T-helper 17 cell (primary cell): ENCODE data around the gene RAB30. TPM values are rescaled to one million over a fixed set of nuclear protein-coding genes. Genes with fewer than 3 reads are reported as not detected.

Source experiments
- ATAC-seq: fragments of 150-1000 bp; cut with Tn5 transposase; 2 replicates; pipeline ENCODE4 v1.10.0; 2021; ENCODE audit warnings: mild to moderate bottlenecking, moderate library complexity
- DNase-seq, 3 donors: peaks; one replicate each; pipeline versions ENCODE4 v3.0.0 to v3.0.0-alpha.2; 2020 to 2021
- H3K9me3 ChIP-seq: one replicate; pipeline ENCODE4 v1.7.0; 2013; ENCODE audit warnings: low read length, mild to moderate bottlenecking; ENCODE audit not compliant: control insufficient read depth, poor library complexity, severe bottlenecking
- H3K27ac Mint-ChIP-seq: one replicate; pipeline ENCODE4 v1.8.0; 2022; ENCODE audit warnings: mild to moderate bottlenecking, moderate library complexity, mixed read lengths
- H3K27me3 Mint-ChIP-seq: one replicate; pipeline ENCODE4 v1.8.0; 2022; ENCODE audit warnings: mixed read lengths
- H3K36me3 Mint-ChIP-seq: one replicate; pipeline ENCODE4 v1.8.0; 2022; ENCODE audit warnings: low read depth, mixed read lengths
- H3K4me1 Mint-ChIP-seq: one replicate; pipeline ENCODE4 v1.8.0; 2022; ENCODE audit warnings: mild to moderate bottlenecking, mixed read lengths
- H3K4me3 Mint-ChIP-seq: one replicate; pipeline ENCODE4 v1.8.0; 2022; ENCODE audit warnings: mild to moderate bottlenecking, moderate library complexity, mixed read lengths
- total RNA-seq, 4 donors: library from RNA in 2 of 4; stranded (reverse) in 2 of 4; gene quantifications; one replicate each; pipeline ENCODE4 v1.2.3 and lab custom pipeline; 2022 to 2026

RAB30 gene
- total RNA-seq, 2 donors from 2014 or later = 33.9 to 47.7 TPM

DNA sequence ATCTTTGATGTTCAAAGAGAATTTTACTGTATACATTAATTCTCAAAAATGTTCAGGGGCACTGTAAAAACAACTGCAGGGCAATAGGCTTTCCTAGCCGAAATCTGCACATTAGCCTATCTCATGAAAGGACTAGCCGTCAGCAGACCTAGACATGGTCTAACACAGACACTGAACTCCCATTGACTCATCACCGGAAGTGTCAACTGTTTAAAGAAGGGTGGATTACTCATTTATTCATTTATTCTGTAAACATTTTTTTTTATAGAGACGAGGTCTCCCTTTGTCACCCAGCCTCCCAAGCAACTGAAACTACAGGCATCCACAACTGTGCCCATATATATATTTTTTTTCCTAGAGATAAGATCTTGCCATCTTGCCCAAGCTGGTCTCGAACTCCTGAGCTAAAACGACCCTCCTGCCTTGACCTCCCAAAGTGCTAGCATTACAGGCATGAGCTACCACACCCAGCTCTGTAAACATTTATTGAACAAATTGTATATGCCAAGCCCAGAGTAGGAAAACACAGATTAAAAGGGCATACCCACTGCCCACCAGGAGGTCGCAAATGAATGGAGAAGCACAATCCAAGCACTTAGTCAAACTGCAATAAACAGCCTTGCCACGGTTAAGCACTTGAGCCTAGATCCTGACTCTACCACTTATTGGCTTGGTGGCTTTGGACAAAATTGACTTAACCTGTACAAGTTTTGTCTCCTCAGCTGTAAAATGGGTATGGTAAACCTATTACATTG is 26.6 kb downstream of the RAB30 start:
- H3K27me3 Mint-ChIP-seq = no peaks in the 10 kb centered on the region
- peaks cover 9% of the 10 kb centered on the region for H3K4me1 Mint-ChIP-seq
- ATAC-seq (peak; percentile 49), DNase-seq (no peak)
- H3K27ac Mint-ChIP-seq = peak overlapping the region; percentile 6
- H3K9me3 ChIP-seq = no peaks in the 10 kb centered on the region
- H3K4me3 Mint-ChIP-seq = peak overlapping the region; percentile 41
- H3K36me3 Mint-ChIP-seq = no peaks in the 10 kb centered on the region

DNA sequence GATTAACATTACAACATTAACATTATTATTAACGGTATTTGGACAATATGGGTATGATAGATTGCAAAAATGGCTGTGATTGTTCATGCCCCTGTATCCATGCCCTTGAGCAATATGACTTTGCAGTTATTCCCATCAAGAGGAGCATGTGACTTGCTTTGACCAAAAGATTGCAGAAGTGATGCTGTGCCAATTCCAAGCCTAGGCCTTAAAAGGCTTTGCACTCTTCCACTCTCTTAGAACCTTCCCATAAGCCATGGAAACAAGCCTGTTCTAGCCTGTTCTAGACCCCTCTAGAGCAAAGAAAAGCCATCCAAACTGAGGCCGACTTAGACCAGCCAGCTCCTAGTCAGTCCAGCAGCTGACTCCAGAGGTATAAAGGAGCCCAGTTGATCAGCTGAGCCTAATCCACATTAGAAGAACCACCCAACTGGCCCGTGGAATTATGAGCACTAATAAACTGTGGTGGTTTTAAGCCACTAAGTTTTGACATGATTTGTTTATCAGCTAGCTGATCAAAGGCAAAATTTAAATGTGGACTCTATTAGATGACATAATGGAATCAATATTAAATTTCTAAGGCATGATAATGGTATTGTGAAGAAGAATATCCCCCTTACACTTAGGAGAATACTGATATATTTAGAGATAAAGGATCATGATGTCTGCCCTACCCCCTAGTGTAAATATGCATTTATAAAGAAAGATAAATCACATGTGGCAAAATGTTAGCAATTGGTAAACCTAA is 28.6 kb downstream of the RAB30 start:
- Mint-ChIP-seq H3K27ac (no peak overlapping the region), H3K4me3 (no peak overlapping the region), H3K27me3 (no peaks in the 10 kb centered on the region), H3K4me1 (peaks cover 7% of the 10 kb centered on the region), H3K36me3 (no peaks in the 10 kb centered on the region)
- DNase-seq (no peak), ATAC-seq (no peak)
- H3K9me3 ChIP-seq = no peaks in the 10 kb centered on the region

DNA sequence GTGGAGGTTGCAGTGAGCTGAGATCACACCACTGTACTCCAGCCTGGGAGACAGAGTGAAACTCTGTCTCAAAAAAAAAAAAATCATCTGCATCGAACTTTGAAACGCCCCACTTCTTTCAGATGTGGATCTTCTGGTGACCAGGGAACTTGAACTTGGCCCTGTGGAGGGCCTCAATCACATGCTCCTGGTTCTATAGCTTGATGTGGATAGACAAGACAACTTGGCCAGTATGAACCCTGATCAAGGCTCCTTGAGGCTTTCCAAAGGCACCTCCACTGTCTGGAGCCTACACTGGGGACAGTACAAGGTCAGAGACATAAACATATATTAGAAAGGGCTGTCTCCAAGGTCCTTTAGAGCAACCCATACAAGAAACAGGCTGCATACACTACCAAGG is 30.6 kb downstream of the RAB30 start:
- no peak overlapping the region for H3K27ac Mint-ChIP-seq
- ATAC-seq (no peak), DNase-seq (no peak)
- H3K36me3 Mint-ChIP-seq = peaks cover 5% of the 10 kb centered on the region
- no peak overlapping the region for H3K4me3 Mint-ChIP-seq
- H3K9me3 ChIP-seq = no peaks in the 10 kb centered on the region
- no peaks in the 10 kb centered on the region for H3K27me3 Mint-ChIP-seq
- peaks cover 10% of the 10 kb centered on the region for H3K4me1 Mint-ChIP-seq

DNA sequence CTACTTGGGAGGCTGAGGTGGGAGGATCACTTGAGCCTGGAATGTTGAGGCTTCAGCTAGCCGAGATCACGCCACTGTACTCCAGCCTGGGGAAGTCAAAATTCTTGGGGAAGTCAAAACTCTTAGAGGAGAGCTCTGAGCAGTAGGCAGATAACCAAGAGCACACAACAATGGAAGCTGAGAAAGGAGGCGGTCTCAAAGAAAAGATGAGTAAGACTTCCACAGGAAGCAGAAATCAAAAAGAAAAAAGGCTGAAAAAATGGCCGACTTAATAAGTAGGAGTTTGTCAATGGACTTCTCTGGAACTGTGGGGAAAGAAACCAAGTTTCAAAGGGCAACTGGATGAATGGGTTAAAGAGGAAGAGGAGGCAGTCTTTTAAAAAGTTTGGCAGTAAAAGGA is 32.1 kb downstream of the RAB30 start:
- no peak for DNase-seq
- H3K4me1 Mint-ChIP-seq = peaks cover 12% of the 10 kb centered on the region
- no peaks in the 10 kb centered on the region for H3K27me3 Mint-ChIP-seq
- H3K27ac Mint-ChIP-seq = no peak overlapping the region
- peaks cover 5% of the 10 kb centered on the region for H3K36me3 Mint-ChIP-seq
- no peak overlapping the region for H3K4me3 Mint-ChIP-seq
- no peak for ATAC-seq
- no peaks in the 10 kb centered on the region for H3K9me3 ChIP-seq

DNA sequence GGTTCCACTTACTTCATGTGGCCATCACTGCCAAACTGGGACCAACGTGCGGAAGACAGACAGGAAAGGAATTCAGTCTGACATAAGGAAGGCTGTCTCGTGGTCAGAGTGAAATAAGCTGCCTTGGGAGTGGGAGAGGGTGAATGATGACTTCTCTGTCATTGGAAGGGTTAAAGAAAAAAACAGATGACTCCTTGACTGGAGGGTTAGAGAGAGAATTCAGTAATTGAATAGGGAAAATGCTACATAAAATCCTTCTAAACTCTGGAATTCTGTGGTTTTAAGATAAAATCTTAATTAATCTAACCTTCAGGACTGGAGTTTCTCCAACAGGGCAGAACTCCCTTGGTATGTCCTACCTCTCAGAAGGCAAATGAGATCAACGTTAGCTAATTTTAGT is 33.8 kb downstream of the RAB30 start:
- ATAC-seq = no peak
- no peak for DNase-seq
- no peak overlapping the region for H3K4me3 Mint-ChIP-seq
- peaks cover 17% of the 10 kb centered on the region for H3K4me1 Mint-ChIP-seq
- peaks cover 5% of the 10 kb centered on the region for H3K36me3 Mint-ChIP-seq
- H3K27ac Mint-ChIP-seq = no peak overlapping the region
- no peaks in the 10 kb centered on the region for H3K27me3 Mint-ChIP-seq
- no peaks in the 10 kb centered on the region for H3K9me3 ChIP-seq

DNA sequence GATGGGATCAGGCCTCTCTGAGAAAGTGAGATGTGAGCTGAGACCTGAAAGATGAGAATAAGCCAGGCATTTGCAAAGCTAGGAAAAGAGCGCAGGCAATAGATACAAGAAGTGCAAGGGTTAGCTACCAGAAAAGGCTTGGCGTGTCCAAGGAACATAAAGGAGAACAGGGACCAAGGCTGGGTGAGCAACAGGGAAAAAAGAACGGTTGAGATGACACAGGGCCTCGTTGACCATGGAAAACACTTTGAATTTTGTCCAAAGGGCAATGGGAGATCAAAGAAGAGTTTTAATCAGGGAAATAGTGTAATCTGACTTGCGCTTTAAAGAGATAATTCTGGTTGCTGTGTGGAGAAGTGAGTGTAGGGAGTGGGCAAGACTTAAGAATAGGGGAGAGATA is 35.0 kb downstream of the RAB30 start:
- no peaks in the 10 kb centered on the region for H3K9me3 ChIP-seq
- Mint-ChIP-seq H3K36me3 (peaks cover 5% of the 10 kb centered on the region), H3K4me3 (no peak overlapping the region), H3K27ac (no peak overlapping the region), H3K4me1 (peaks cover 17% of the 10 kb centered on the region), H3K27me3 (no peaks in the 10 kb centered on the region)
- DNase-seq (no peak), ATAC-seq (no peak)

DNA sequence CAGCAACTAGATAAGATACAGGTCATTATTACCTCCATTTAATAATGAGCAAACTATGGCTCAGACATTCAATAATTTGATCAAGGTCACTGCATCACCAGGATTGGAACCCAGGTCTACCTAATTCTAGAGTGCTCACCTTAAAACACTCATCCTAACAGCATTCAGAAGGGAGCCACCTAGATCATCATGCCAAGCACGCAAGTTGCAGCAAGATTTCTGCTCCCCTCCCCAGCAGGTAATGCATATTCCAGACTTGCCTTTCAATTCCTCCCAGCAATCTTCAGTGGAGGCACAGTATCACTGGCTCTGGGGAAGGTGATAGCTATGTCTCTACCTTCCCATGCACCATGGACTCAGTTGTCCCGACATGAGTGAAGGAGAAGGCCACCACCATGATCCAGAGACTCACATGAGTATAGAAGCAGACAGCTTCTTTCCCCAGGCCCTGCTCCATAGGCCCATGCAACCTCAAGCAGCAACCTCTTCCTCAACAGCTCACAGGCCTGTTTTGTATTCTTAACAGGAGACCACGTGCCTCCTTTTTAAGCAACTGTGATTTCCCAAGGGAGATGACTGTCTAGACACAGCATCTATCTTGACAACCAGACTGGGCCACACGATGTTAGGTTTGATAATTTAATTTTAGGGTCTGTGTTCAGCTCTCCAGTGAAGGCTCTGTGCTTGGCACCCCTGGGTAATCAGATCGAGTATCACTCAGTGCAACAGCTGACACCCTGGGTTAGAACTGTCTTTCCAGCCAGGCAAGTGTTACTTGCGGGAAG is 36.4 kb downstream of the RAB30 start:
- H3K27me3 Mint-ChIP-seq = no peaks in the 10 kb centered on the region
- H3K4me3 Mint-ChIP-seq = no peak overlapping the region
- H3K4me1 Mint-ChIP-seq = peaks cover 17% of the 10 kb centered on the region
- H3K9me3 ChIP-seq = no peaks in the 10 kb centered on the region
- H3K36me3 Mint-ChIP-seq = peaks cover 5% of the 10 kb centered on the region
- peak; percentile 40 for ATAC-seq
- H3K27ac Mint-ChIP-seq = no peak overlapping the region
- DNase-seq = no peak

DNA sequence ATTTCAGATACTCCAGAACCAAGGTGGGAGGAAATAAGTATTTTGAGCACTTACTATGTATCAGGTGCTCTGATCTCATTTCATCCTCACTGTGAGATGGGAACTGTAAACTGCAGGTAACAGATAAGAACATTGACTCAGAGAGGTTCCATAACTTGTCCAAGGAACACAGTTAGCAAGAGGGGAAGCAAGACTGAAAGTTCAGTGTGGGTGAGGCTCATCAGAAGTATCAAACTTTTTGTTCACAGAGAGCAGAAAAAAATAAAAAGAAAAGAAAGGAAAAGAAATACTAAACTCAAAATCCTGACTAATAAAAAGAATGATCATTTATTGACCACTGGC is 37.1 kb downstream of the RAB30 start:
- Mint-ChIP-seq H3K36me3 (peaks cover 5% of the 10 kb centered on the region), H3K27ac (no peak overlapping the region), H3K27me3 (no peaks in the 10 kb centered on the region), H3K4me1 (peaks cover 17% of the 10 kb centered on the region), H3K4me3 (no peak overlapping the region)
- DNase-seq = no peak
- H3K9me3 ChIP-seq = no peaks in the 10 kb centered on the region
- no peak for ATAC-seq

DNA sequence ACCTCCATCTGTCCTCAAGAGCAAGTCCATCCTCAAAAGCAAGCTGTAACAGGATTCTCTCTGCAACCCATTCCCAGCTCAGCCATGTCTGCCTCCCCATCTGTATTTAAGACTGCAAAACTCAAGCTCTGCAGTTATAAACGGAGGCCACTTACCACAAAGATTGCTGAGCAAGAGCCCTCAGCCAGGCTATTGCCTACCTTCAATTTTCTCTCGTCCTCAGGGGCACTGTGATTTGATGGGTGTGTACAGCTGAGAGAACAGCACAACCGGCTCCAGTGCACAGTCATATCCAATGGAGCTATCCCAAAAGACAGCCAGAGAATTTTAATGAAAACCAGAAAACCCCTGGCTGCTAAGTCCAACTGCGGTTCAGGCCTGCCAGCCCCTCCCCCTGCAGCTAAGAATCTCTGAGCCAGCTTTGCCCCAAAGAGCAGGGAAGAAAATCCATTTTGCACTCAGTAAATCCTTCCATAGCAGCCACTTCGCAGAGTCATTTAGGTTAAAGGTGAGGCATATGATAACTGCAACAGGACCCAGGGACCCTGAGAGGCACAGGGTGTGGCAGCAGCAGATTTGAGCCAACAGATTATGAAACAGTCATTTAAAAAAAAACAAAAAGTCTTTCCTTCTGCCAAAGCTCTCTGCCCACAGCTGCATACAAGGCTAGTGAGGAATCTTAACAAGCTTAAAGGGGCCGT is 37.6 kb downstream of the RAB30 start:
- Mint-ChIP-seq H3K36me3 (peaks cover 5% of the 10 kb centered on the region), H3K27me3 (no peaks in the 10 kb centered on the region), H3K4me3 (no peak overlapping the region), H3K4me1 (peaks cover 17% of the 10 kb centered on the region), H3K27ac (no peak overlapping the region)
- DNase-seq = no peak
- no peaks in the 10 kb centered on the region for H3K9me3 ChIP-seq
- no peak for ATAC-seq

DNA sequence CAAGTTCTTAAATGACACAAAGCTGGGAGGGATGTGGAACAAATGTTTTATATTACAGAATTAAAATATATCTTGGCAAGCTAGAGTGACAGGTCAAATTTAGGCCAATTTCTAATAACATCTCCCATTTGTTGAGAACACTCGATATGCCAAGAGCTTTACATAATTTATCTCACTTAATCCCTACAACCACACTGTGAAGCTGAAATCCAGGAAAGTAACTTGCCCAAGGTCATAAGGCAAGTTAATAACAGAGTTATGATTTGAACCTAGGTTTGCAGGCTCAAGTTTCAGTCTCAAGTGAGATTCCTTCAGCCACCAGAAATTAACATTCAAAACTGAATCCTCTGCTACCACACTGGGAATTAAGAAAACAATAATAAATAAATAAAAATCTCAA is 38.3 kb downstream of the RAB30 start:
- Mint-ChIP-seq H3K4me1 (peaks cover 17% of the 10 kb centered on the region), H3K36me3 (peaks cover 5% of the 10 kb centered on the region), H3K4me3 (no peak overlapping the region), H3K27me3 (no peaks in the 10 kb centered on the region), H3K27ac (no peak overlapping the region)
- DNase-seq (no peak), ATAC-seq (no peak)
- no peaks in the 10 kb centered on the region for H3K9me3 ChIP-seq

DNA sequence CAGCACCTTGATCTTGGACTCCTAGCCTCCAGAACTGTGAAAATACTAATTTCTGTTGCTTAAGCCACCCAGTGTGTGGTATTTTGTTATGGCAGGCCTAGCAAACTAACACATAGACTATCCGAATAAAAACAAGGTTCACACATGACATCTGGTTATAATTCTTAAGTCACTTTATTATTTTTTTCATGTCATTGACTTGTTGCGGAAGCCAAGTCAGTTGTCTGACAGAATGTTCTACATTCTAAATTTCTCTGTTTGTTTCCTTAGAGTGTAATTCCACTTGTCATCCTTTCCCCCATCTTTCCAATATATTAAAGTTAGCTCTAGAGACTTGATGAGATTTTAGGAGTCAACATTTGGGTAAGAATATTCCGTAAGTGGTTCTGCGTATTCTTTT is 40.6 kb downstream of the RAB30 start:
- H3K4me1 Mint-ChIP-seq = peaks cover 16% of the 10 kb centered on the region
- no peak overlapping the region for H3K4me3 Mint-ChIP-seq
- no peaks in the 10 kb centered on the region for H3K27me3 Mint-ChIP-seq
- no peak overlapping the region for H3K27ac Mint-ChIP-seq
- ATAC-seq = no peak
- DNase-seq = no peak
- no peaks in the 10 kb centered on the region for H3K9me3 ChIP-seq
- no peaks in the 10 kb centered on the region for H3K36me3 Mint-ChIP-seq

DNA sequence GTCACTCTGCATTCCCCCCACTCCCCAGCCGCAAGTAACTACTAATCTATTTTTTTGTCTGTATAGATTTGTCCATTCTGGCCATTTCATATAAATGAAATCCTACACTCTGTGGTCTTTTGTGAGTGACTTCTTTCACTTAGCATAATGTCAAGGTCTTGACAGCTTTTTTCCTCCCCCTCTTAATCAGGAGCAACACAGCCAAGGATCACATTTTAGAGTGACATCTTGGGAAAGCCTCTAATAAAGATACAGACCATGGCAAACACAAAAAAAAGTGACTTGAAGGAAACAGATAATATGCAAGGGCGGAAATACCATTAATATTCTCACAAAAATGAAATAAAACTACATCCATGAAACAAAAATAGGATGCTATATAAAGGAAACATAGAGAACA is 43.9 kb downstream of the RAB30 start:
- H3K27ac Mint-ChIP-seq = peak overlapping the region; percentile 21
- no peaks in the 10 kb centered on the region for H3K27me3 Mint-ChIP-seq
- H3K4me3 Mint-ChIP-seq = no peak overlapping the region
- H3K4me1 Mint-ChIP-seq = peaks cover 22% of the 10 kb centered on the region
- ATAC-seq (no peak), DNase-seq (no peak)
- H3K9me3 ChIP-seq = no peaks in the 10 kb centered on the region
- no peaks in the 10 kb centered on the region for H3K36me3 Mint-ChIP-seq

DNA sequence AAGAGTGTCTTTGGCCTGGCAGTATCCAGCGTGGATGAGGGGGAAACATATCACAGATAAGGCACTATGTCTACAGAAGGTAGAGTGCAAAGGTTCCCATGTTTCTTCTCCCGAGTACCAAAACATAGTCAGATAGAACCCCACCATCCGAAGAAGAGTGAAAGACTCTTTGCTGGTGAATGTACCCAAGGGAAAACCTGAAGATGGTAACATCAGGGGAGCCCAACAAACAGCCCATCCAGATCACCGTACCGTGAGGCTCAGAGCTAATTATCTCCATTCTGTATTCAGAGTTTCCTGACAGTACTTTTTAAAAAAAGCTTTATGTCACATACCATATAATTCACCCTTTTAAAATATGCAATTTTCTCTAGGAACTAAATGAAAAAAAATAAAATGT is 44.4 kb downstream of the RAB30 start:
- H3K36me3 Mint-ChIP-seq = no peaks in the 10 kb centered on the region
- no peak for ATAC-seq

More for the DNA sequence above, 44.4 kb downstream of the RAB30 start:
- Mint-ChIP-seq H3K27me3 (no peaks in the 10 kb centered on the region), H3K27ac (peak overlapping the region; percentile 21), H3K4me1 (peaks cover 22% of the 10 kb centered on the region), H3K4me3 (no peak overlapping the region)
- H3K9me3 ChIP-seq = no peaks in the 10 kb centered on the region
- no peak for DNase-seq
